Activated CD4-positive, alpha-beta T cell treated with anti-CD3 and anti-CD28 coated beads, Interleukin-2, amount 50 U/mL, for 24 hours (primary cell): Measurements from ENCODE around the gene STOM.

ENCODE experiments used
- DNase-seq, 2 donors: peaks; one replicate each; pipeline ENCODE4 v3.0.0-alpha.2; 2020; ENCODE audit warnings: low read depth in 1 of 2, low spot score in 1 of 2

STOM gene

GRCh38 chr9:121289026-121289771, 80.9 kb downstream of the STOM start:
- no peak for DNase-seq
